GM19372 (cell line): Measurements from ENCODE around the gene KCNIP3.

Source experiments
- ATAC-seq: cut with Tn5 transposase; IDR thresholded peaks from one replicate; pipeline ENCODE4 v1.9.1; 2021; ENCODE audit warnings: mild to moderate bottlenecking, low read depth, moderate library complexity; ENCODE audit not compliant: unreplicated experiment

KCNIP3 gene

DNA sequence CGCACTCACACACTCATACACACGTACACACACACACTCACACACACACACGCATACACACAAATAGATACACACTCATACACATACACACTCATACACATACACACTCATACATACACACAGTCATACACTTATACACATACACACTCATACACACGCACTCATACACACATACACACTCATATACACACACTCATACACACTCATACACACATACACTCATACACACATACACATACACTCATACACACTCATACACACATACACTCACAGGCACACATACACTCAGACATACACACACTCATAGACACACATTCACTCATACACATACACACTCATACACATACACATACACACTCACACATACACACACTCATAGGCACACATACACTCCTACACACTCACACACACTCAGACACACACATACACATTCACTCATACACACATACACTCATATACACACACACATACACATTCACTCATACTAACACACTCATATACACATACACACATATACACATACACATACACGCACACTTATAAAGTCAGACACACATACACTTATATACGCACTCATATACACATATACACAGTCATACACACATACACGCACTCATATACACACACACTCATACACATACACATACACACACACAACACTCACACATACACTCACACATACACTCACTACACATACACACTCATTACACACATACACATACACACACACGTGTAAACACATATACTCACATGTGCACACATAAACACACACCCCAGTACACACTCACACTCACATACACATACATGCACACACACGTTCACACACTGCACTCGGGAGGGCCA lies 28.7 kb downstream of the KCNIP3 start:
- ATAC-seq = no peak

DNA sequence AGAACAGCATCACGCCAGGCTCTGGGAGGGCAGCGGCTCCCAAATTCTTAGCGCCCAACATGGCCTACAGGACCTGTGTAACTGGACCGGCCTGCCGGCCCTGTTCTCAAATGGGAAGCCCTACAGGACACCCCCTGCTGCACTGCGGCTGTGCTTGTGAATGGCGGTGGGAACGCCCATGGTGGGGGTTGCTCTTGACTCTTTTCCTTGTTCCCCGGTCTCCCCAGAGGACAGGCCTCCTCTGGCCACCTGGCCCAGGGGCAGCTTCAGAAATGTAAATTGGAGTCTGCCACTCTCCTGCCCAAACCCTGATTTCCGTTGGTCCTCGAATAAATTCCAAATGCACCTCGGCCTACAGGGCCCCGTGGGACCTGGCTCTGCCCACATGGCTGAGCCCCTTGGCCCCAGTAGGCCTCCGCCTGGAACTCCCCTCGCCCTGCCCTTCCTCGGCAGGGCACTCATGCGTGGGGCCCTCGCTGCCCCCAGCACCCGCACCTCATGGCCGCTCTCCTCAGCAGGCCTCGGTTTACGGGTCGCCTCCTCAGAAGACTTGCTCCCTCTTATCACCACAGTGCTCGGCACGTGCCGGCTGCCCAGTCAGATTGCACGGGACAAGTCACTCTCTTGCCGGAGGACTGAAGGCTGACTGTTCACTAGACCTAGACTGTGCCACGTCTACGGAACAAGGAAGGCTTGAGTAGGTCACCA lies 29.4 kb downstream of the KCNIP3 start:
- ATAC-seq = no peak

DNA sequence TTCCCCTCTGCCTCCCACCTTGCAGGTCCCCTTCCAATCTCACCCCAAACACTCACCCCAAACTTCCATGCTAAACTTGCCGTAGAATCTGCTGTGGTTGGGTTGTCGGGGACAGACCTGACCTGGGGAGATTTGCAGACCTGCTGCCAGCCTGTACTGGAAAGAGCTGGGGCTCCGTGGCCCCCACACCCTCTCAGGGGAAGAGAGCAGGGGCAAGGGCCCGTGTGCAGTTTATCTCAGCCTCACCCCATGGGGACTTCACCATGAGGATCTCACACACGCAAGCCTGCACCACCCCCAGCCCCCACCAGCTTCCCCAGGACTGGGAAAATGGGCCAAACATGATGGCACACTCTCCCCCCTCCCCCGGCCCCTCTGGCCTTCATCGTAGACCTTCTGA lies 30.7 kb downstream of the KCNIP3 start:
- ATAC-seq = no peak

DNA sequence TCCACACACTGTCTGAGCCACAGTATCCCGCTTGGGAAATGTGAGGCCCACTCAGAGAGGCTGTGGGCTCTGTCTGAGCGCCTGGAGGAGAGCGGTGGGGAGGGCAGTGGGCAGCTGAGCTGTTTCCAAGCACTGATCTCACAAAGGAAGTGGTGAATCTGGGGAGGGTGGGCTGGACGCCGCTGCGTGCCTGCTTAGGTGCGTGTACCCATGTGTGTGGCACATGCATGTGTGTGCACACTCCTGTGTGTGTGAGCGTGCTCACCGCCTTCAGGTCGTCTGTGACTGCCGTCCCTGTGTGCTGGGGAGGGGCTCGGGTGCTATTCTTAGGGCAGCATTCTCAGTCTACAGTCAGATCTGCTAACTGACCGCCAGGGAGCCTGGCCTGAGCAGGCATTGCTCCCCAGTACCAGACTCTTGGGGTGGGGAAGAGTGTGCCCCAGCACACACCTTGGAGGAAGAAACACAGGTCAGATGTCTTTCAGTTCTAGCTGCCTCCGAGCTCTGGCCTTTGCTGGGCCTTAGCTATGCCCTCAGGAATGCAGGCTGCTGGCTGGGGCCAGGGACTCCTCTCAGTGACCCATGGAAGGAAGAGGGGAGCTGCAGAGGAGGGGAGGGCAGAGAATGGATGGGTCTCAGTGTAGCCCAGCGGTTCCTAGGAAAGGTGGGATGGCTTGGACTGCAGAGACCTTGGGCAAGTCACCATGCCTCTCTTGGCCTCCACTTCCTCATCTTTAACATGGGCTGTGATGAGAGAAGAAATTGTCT lies 31.4 kb downstream of the KCNIP3 start:
- ATAC-seq = no peak

DNA sequence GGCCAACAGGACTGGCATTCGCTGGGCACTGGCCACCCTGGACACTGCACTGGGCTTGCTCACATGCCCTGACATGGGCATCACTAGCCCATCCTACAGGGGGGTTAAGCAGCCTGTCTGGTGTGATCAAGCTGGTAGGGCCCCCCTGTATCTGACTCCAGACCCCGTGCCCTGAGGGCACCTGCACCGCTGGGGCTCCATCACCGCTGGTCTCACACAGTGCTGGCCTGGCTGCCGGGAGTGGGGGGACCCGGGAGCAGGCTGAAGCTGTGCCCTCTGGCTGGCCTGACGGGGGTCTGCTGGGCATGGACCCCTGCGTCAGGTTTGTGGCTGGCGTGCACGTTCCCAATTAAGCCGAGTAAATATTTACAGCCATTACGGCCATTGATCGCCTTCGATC lies 32.3 kb downstream of the KCNIP3 start:
- no peak for ATAC-seq

DNA sequence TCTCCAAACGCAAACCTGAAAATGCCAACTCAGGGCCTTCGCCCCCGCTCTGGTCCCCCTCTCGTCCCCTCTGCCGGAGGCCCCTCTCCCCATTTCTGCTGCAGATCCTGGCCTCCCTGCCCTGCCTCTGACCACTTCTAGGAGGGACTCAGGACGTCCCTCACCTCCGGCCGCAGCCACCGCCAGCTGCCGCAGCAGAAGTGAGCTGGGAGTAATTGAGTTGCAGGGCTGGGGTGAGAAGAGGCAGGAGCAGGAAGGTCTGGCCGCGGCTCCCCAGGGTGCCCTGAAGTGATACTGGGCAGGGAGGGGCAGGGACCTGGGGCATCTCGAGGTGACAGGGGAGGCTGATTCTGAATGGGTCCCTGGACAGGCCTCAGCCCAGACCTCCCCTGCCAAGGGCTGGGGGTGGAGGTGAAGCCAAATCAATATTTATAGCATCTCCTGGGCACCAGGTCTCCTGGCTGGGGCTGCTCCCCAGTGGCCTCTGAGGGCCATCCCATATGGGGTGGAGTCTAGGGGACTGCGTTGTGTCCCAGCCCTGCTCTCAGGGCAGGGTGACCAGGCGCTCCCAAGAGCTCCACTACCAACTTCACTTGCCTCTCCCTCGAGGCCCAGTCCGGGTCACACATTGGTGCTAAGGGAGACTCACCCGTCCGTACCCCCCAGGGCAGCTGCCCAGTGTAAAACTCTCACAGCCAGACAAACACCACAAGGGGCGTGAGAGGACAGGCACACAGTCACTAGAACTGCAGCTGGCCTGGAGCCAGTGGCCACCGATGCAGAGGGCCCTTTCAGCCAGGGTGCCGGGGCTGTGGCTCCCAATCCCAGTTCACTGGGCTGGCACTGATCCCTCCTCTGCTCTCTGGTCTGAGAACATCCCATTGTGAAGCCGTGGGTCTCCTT lies 33.0 kb downstream of the KCNIP3 start:
- ATAC-seq = no peak

DNA sequence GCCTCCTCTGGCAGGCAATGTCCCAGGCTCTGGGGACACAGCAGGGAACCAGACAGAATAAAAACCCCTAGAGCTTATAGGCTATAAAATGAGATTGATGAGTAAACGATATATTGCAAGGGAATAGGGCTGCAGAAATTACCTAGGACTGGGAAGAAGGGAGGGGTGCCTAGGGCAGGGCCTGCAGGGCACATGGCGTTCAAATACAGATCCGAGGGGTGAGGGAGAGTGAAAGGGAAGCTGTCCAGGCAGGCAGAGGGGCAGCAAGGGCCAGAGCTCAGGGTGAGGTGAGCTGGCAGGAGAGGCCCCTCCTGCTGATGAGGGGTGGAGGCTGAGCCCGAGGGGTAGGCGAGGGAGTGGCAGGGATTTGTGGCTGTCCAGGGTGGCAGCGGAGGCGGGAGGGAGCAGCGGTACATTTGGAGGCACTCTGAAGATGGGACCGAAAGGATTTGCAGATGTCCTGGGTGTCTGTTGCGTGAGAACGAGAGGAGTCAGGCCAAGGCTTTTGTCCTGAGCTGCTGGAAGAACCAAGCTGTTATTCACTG lies 33.7 kb downstream of the KCNIP3 start:
- no peak for ATAC-seq

DNA sequence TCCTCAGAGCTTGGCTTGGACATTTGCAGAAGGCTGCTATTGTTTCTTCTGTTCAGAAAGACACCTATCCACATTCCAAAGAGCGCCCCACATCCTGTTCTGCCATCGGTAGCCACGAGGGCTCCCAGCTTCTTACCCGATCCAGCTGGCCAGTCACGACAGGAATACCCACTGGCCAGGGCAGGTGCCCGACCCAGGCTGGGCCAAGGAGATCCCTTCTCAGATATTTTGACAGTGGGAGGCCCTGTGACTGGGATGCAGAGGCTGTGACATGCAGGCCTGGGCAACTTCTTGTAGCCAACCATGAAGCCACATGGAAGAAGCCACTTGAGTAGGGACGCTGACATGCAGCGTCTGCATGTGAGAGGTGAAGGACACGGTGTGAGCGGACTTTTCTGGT lies 34.5 kb downstream of the KCNIP3 start:
- ATAC-seq = no peak

DNA sequence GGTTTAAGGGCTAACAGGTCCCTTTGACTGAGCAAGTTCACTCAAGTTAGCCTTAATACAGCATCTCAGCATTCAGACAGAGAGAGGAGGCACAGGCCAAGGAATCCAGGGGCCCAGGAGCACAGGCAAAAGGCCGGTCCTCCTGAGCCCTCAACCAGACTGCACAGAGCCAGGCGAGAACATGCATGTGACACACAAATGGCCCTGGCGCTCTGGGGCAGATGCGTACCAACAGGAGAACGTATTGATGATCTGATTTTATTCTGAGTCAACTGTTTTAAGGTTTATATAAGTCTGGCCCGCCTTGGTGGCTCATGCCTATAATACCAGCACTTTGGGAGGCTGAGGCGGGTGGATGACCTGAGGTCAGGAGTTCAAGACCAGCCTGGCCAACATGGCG lies 34.9 kb downstream of the KCNIP3 start:
- ATAC-seq = no peak

DNA sequence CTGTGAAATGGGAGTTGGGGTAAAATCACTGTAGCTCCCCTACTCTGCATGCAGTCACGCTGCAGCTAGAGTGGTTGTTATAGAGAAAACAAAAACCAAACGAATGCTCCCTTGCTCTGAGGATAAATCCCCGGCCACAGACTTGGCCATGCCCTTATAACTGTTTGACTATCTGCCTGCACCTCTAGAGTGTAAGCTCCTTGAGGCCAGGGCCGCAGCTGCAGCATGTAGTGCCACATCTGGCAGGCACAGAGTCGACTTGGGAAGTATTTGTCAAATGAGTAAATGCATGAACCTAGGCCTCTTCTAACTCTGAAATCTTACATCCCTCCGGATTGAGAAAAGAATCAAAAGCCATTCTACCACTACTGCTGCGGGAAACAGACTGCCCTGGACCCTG lies 35.9 kb downstream of the KCNIP3 start:
- ATAC-seq = no peak

DNA sequence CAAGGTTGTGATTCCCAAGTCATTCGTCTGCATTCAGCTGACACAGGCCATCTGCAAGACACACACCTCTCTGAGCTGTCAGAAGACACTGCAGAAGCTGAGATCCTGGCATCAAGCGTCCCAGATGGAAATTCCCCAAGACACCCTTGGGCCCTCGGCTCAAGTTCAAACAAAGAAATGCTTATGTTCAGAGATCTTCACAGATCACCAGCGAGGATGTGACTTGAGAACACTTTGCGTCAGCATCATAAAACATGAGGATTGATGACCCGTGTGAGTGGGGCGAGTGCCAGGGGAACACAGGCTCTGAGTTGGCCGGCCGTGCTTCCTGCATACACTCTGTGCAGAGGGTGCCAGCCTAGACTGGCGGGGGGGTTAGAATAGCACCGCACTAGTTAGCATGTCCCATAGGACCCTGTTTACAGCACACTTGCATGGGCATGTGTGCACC lies 36.8 kb downstream of the KCNIP3 start:
- ATAC-seq = no peak

DNA sequence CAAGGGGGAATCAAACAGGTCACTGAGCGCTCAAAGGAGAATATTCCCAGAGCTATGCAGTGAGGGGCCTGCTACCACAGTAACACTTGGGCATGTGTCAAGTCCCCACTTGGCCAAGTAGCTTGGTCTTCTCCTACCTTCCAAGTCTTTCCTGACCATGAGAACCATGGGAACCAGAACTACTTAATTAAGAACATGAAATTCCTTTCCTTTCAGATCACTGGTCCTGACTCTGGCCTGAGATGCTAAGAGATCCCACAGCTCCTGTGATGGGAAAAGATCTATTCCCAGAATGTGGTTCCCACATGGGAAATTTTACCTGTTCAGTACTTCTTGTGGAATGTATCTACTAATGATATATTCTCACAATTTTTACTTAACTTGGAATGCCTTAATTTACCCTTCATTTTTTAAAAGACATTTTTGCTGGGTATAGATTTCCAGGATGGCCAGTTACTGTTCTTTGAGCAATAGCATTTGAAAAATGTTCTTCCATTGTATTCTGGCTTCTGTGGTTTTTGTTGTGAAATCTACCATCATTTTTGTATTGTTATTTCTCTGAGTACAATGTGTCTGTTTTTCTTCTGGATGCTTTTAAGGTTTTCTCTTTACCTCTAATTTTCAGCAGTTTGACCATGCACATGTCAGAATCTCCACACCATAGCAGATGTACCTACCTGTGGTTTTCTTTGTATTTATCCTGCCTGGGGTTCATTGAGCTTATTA lies 37.9 kb downstream of the KCNIP3 start:
- ATAC-seq = no peak

DNA sequence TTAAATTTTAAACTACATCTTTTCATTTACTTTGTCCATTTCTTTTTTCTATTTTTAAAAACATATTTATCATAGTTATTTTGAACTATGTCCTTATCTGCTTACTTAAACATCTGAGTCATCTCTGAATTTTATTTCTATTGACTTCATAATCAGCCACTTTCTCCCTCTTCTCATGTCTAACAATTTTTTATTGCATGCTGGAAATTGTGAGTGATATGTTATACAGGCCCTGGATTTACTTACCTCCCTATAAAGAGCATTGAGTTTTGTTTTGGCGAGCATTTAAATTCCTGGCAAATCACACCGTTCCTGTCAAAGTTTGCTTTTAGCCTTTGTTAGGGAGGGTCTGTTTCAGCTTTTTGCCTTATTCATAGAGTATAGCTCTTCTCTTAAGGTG lies 39.3 kb downstream of the KCNIP3 start:
- ATAC-seq = no peak

DNA sequence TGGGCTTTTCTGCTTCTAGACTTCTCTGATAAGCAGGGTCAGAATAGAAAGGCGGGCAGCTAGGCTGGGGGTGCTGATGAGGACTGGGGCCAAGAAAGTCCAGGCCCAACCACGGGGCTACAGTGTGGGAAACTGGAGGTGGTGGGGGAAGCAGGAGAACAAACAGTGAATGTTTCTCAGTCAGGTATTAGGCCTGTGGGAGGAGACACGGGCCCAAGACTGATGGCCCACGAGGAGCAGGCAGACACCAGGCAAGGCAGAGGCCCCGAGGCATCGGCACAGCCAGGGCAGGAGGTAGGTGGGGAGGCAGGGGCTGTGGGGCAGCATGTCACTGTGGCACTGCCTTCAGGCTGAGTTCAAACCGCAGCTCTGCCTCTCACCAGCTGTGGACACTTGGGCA lies 40.7 kb downstream of the KCNIP3 start:
- no peak for ATAC-seq

DNA sequence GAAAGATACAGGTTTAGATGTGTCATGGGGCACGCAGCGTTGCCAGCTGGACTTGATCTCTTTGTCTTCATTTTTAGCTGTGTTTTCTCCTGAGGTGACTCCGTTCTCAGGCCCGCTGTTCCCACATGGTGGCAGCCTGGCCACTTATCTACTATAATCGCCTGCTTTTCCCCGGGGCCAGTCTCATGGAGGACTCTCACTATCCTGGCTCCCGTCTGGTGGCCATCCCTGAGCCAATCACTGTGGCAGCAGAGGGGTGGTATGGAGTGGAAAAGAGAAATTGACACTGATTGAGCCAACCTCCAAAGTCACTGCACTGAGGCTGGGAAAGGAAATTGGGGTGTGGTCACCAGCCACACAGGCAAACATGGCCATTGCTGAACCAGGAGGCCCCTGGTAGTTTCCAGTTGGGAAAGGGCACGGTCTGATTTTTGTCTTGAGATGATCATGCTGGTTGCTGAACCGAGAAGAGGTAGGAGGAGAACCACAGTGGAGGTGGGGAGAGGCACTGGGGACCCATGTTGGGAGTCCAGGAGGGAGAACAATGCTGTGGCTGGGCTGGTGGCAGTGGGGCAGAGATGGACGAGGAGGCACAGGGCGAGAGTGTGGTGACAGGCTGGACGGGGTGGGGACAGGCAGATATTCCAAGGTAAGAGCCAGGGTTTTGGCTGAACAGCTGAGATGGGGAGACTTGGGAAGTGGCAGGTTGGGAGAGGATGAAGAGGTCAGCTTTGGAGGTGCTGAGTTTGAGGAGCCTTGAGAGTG lies 45.6 kb downstream of the KCNIP3 start:
- no peak for ATAC-seq

DNA sequence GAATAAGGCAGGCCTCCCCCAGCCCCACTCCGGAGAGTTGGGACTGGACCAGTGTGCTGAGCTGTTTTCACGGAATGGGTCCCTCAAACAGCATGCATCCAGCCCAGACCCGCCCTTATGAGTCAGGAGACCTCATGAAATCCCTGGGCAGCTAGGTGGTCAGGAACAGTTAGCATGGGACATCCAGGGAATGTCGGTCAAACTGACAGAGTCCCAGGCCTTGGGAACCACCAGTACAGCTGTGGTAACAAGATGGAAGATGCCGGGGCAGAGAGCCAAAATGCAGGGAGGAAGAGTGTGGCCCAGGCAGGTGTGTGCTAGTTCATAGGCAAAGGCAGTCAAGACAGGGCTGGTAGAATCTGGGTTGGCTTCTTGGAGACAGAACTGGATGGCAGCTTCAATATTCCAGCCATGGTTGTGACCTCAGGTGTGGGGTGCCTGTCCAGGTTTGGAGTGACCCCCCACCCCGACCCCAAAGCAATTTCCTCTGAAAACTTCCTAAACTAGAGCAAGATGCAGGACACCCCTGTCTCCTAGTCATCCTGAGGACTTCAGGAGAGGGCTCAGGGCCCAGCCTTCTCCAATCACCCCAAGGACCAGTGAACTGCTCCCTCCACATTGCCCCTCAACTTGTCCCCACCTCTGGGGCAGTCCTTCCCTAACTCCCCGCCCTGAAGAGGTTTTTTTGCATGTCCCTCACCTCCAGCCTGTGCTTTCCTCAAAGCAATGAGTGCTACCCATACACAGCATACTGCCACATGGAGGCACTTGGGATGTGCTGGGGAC lies 46.5 kb downstream of the KCNIP3 start:
- ATAC-seq = no peak

DNA sequence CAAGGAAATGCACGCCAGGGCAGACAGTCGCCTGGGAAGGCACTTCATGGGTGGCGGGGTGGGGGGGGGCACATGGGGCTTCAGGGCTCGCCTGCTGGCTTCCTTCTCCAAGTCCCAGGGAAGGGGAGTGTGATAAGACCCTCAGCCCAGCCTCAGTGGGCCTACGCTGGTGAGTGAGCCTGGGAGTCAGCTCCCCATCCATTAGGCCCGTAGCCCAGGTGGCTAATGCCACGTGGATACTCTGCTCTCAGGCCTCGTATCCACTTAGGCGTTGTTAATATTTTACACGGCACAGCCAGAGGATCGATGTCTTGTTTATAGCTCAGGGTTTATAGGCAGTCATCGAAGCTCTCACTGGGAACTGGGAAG lies 47.1 kb downstream of the KCNIP3 start:
- no peak for ATAC-seq

DNA sequence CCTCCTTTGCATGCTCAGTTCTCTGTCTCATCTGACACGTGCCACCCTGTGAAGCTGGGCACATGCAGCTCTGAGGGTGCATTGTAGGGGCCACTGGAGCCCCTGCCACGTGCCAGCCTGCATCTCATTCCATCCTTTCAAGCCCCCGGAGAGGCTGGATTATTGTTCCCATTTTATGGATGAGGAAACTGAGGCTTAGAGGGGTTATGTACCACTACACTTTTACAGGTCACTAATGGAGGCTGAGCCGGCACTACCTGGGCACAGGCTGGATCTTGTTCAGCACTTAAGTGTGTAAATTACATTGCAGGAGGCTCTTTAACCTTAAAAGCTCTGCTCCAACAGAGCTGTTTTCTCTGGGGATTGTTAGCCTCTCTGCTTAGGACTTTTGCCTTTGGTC lies 47.5 kb downstream of the KCNIP3 start:
- no peak for ATAC-seq
